Measurements from ENCODE around the gene ANKRD31.
"Not testable (repeated sequence)": the region's sequence is repeated elsewhere in the genome, so short reads cannot be mapped to it uniquely, and the experiment has no call there.

The ANKRD31 gene

GRCh38 chr5:75088648-75089047 is 148.0 kb downstream of the ANKRD31 start:
- H3K9ac ChIP-seq (ENCODE audit: low read length): no peak overlapping the region
- H3K27me3 ChIP-seq (ENCODE audit: control insufficient read depth in 1 of 2, insufficient read depth in 2 of 2, low read length in 2 of 2): no peaks in the 10 kb centered on the region
- no peaks in the 10 kb centered on the region for H3K4me1 ChIP-seq (ENCODE audit: insufficient read depth, low read length)
- H3K4me3 ChIP-seq (ENCODE audit: low read depth in 1 of 2, low read length in 2 of 2): no peak overlapping the region
- H3K9me3 ChIP-seq (ENCODE audit: low read length): no peaks in the 10 kb centered on the region
- no peaks in the 10 kb centered on the region for H3K36me3 ChIP-seq (ENCODE audit: insufficient read depth, low read length)
- H3K27ac ChIP-seq (ENCODE audit: low read depth, low read length): no peak overlapping the region

- Histone ChIP-seq H3K9ac (ENCODE audit: low read length) (no peak overlapping the region), H3K4me1 (ENCODE audit: insufficient read depth, low read length) (no peaks in the 10 kb centered on the region), H3K27ac (ENCODE audit: low read depth, low read length) (no peak overlapping the region), H3K4me3 (ENCODE audit: low read depth in 1 of 2, low read length in 2 of 2) (no peak overlapping the region), H3K27me3 (ENCODE audit: control insufficient read depth in 1 of 2, insufficient read depth in 2 of 2, low read length in 2 of 2) (no peaks in the 10 kb centered on the region), H3K36me3 (ENCODE audit: insufficient read depth, low read length) (no peaks in the 10 kb centered on the region), H3K9me3 (ENCODE audit: low read length) (no peaks in the 10 kb centered on the region)
These were observed 155.2 kb downstream of the ANKRD31 start for GRCh38 chr5:75081510-75081909.

- H3K27ac ChIP-seq (ENCODE audit: low read depth, low read length); H3K36me3 ChIP-seq (ENCODE audit: insufficient read depth, low read length); H3K9ac ChIP-seq (ENCODE audit: low read length); H3K4me1 ChIP-seq (ENCODE audit: insufficient read depth, low read length); H3K27me3 ChIP-seq (ENCODE audit: control insufficient read depth in 1 of 2, insufficient read depth in 2 of 2, low read length in 2 of 2); H3K4me3 ChIP-seq (ENCODE audit: low read depth in 1 of 2, low read length in 2 of 2); H3K9me3 ChIP-seq (ENCODE audit: low read length): not testable (repeated sequence)
These were observed 157.3 kb downstream of the ANKRD31 start for GRCh38 chr5:75079346-75079745.

- Histone ChIP-seq H3K9ac (ENCODE audit: low read length) (no peak overlapping the region), H3K27ac (ENCODE audit: low read depth, low read length) (no peak overlapping the region), H3K4me1 (ENCODE audit: insufficient read depth, low read length) (no peaks in the 10 kb centered on the region), H3K36me3 (ENCODE audit: insufficient read depth, low read length) (no peaks in the 10 kb centered on the region), H3K27me3 (ENCODE audit: control insufficient read depth in 1 of 2, insufficient read depth in 2 of 2, low read length in 2 of 2) (no peaks in the 10 kb centered on the region), H3K9me3 (ENCODE audit: low read length) (no peaks in the 10 kb centered on the region), H3K4me3 (ENCODE audit: low read depth in 1 of 2, low read length in 2 of 2) (no peak overlapping the region)
These were observed 158.7 kb downstream of the ANKRD31 start for GRCh38 chr5:75078027-75078426.

- Histone ChIP-seq H3K27ac (ENCODE audit: low read depth, low read length) (no peak overlapping the region), H3K4me3 (ENCODE audit: low read depth in 1 of 2, low read length in 2 of 2) (no peak overlapping the region), H3K27me3 (ENCODE audit: control insufficient read depth in 1 of 2, insufficient read depth in 2 of 2, low read length in 2 of 2) (no peaks in the 10 kb centered on the region), H3K4me1 (ENCODE audit: insufficient read depth, low read length) (no peaks in the 10 kb centered on the region), H3K36me3 (ENCODE audit: insufficient read depth, low read length) (no peaks in the 10 kb centered on the region), H3K9ac (ENCODE audit: low read length) (no peak overlapping the region), H3K9me3 (ENCODE audit: low read length) (no peaks in the 10 kb centered on the region)
These were observed 164.6 kb downstream of the ANKRD31 start for GRCh38 chr5:75072061-75072460.

GRCh38 chr5:75071100-75071499 is 165.6 kb downstream of the ANKRD31 start:
- no peaks in the 10 kb centered on the region for H3K27me3 ChIP-seq (ENCODE audit: control insufficient read depth in 1 of 2, insufficient read depth in 2 of 2, low read length in 2 of 2)
- H3K27ac ChIP-seq (ENCODE audit: low read depth, low read length): no peak overlapping the region
- H3K36me3 ChIP-seq (ENCODE audit: insufficient read depth, low read length): no peaks in the 10 kb centered on the region
- H3K9me3 ChIP-seq (ENCODE audit: low read length): no peaks in the 10 kb centered on the region
- no peaks in the 10 kb centered on the region for H3K4me1 ChIP-seq (ENCODE audit: insufficient read depth, low read length)
- H3K9ac ChIP-seq (ENCODE audit: low read length): no peak overlapping the region
- H3K4me3 ChIP-seq (ENCODE audit: low read depth in 1 of 2, low read length in 2 of 2): no peak overlapping the region

GRCh38 chr5:75067434-75067833 is 169.2 kb downstream of the ANKRD31 start:
- Histone ChIP-seq H3K9ac (ENCODE audit: low read length) (no peak overlapping the region), H3K9me3 (ENCODE audit: low read length) (no peaks in the 10 kb centered on the region), H3K36me3 (ENCODE audit: insufficient read depth, low read length) (no peaks in the 10 kb centered on the region), H3K4me1 (ENCODE audit: insufficient read depth, low read length) (no peaks in the 10 kb centered on the region), H3K27me3 (ENCODE audit: control insufficient read depth in 1 of 2, insufficient read depth in 2 of 2, low read length in 2 of 2) (no peaks in the 10 kb centered on the region), H3K4me3 (ENCODE audit: low read depth in 1 of 2, low read length in 2 of 2) (no peak overlapping the region), H3K27ac (ENCODE audit: low read depth, low read length) (no peak overlapping the region)

GRCh38 chr5:75062925-75063531 is 173.7 kb downstream of the ANKRD31 start:
- H3K36me3 ChIP-seq (ENCODE audit: insufficient read depth, low read length): no peaks in the 10 kb centered on the region
- no peak overlapping the region for H3K4me3 ChIP-seq (ENCODE audit: low read depth in 1 of 2, low read length in 2 of 2)
- H3K27ac ChIP-seq (ENCODE audit: low read depth, low read length): no peak overlapping the region
- no peaks in the 10 kb centered on the region for H3K4me1 ChIP-seq (ENCODE audit: insufficient read depth, low read length)
- no peaks in the 10 kb centered on the region for H3K9me3 ChIP-seq (ENCODE audit: low read length)
- no peaks in the 10 kb centered on the region for H3K27me3 ChIP-seq (ENCODE audit: control insufficient read depth in 1 of 2, insufficient read depth in 2 of 2, low read length in 2 of 2)
- H3K9ac ChIP-seq (ENCODE audit: low read length): no peak overlapping the region

GRCh38 chr5:75059912-75060545 is 176.6 kb downstream of the ANKRD31 start:
- Histone ChIP-seq H3K9me3 (ENCODE audit: low read length) (no peaks in the 10 kb centered on the region), H3K4me1 (ENCODE audit: insufficient read depth, low read length) (no peaks in the 10 kb centered on the region), H3K36me3 (ENCODE audit: insufficient read depth, low read length) (no peaks in the 10 kb centered on the region), H3K4me3 (ENCODE audit: low read depth in 1 of 2, low read length in 2 of 2) (no peak overlapping the region), H3K27me3 (ENCODE audit: control insufficient read depth in 1 of 2, insufficient read depth in 2 of 2, low read length in 2 of 2) (no peaks in the 10 kb centered on the region), H3K27ac (ENCODE audit: low read depth, low read length) (no peak overlapping the region), H3K9ac (ENCODE audit: low read length) (no peak overlapping the region)

GRCh38 chr5:75058986-75059535 is 177.6 kb downstream of the ANKRD31 start:
- H3K36me3 ChIP-seq (ENCODE audit: insufficient read depth, low read length): no peaks in the 10 kb centered on the region
- no peak overlapping the region for H3K27ac ChIP-seq (ENCODE audit: low read depth, low read length)
- no peaks in the 10 kb centered on the region for H3K27me3 ChIP-seq (ENCODE audit: control insufficient read depth in 1 of 2, insufficient read depth in 2 of 2, low read length in 2 of 2)
- no peaks in the 10 kb centered on the region for H3K9me3 ChIP-seq (ENCODE audit: low read length)
- H3K9ac ChIP-seq (ENCODE audit: low read length): no peak overlapping the region
- peaks cover 8% of the 10 kb centered on the region for H3K4me1 ChIP-seq (ENCODE audit: insufficient read depth, low read length)
- H3K4me3 ChIP-seq (ENCODE audit: low read depth in 1 of 2, low read length in 2 of 2): no peak overlapping the region

- H3K27me3 ChIP-seq (ENCODE audit: control insufficient read depth in 1 of 2, insufficient read depth in 2 of 2, low read length in 2 of 2): no peaks in the 10 kb centered on the region
- no peak overlapping the region for H3K4me3 ChIP-seq (ENCODE audit: low read depth in 1 of 2, low read length in 2 of 2)
- H3K4me1 ChIP-seq (ENCODE audit: insufficient read depth, low read length): peaks cover 8% of the 10 kb centered on the region
- no peak overlapping the region for H3K27ac ChIP-seq (ENCODE audit: low read depth, low read length)
- no peaks in the 10 kb centered on the region for H3K9me3 ChIP-seq (ENCODE audit: low read length)
- H3K36me3 ChIP-seq (ENCODE audit: insufficient read depth, low read length): no peaks in the 10 kb centered on the region
- H3K9ac ChIP-seq (ENCODE audit: low read length): no peak overlapping the region
These were observed 179.1 kb downstream of the ANKRD31 start for GRCh38 chr5:75057561-75057960.

- Histone ChIP-seq H3K4me1 (ENCODE audit: insufficient read depth, low read length) (peaks cover 18% of the 10 kb centered on the region), H3K9ac (ENCODE audit: low read length) (no peak overlapping the region), H3K4me3 (ENCODE audit: low read depth in 1 of 2, low read length in 2 of 2) (no peak overlapping the region), H3K27me3 (ENCODE audit: control insufficient read depth in 1 of 2, insufficient read depth in 2 of 2, low read length in 2 of 2) (no peaks in the 10 kb centered on the region), H3K9me3 (ENCODE audit: low read length) (no peaks in the 10 kb centered on the region), H3K36me3 (ENCODE audit: insufficient read depth, low read length) (no peaks in the 10 kb centered on the region), H3K27ac (ENCODE audit: low read depth, low read length) (no peak overlapping the region)
These were observed 180.9 kb downstream of the ANKRD31 start for GRCh38 chr5:75055727-75056144.

All from muscle layer of colon (tissue), 2 donors.